ENCODE results near the gene ZNF555.

DNA sequence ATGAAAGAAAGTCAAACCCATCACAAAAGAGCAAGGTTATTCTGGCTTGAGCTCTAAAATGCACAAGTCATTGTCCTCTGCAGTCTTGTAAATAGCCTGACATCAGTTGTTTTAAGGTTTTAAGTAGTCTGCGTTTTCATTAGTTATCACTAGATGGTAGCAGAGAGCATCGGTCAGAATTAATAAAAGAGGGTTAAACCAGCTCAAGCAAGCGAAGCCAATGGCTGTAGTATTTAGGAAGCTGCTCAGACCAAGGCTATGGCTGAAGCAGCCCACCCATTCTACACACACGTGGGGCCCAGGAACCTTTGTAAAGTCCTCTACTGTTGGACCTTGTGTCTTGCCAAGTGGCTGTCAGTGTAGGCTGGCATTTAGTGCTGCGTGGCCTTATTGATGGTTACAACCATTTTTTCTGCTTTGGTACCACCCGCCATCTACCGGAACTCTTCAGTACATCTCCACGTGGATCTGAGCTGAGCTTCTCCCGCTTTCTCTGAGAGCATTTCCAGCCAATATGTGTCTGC is 46.2 kb downstream of the ZNF555 start:
- TF ChIP-seq RFX5 (IDR thresholded peaks at IDR 0.05; ENCODE audit: low read depth, low read length) (no peak), STAT3 (IDR thresholded peaks at IDR 0.05; ENCODE audit: low read depth, low read length) (no peak), PAX8 (IDR thresholded peaks at IDR 0.05) (no peak), CREB1 (IDR thresholded peaks at IDR 0.05; ENCODE audit: low read depth) (no peak), KLF5 (IDR thresholded peaks at IDR 0.05; ENCODE audit: partially characterized antibody) (no peak), JUND (IDR thresholded peaks at IDR 0.05; ENCODE audit: low read depth, low read length) (no peak), CREM (IDR thresholded peaks at IDR 0.05; ENCODE audit: low read depth) (no peak)
- TF ChIP-seq, protein P1, sequence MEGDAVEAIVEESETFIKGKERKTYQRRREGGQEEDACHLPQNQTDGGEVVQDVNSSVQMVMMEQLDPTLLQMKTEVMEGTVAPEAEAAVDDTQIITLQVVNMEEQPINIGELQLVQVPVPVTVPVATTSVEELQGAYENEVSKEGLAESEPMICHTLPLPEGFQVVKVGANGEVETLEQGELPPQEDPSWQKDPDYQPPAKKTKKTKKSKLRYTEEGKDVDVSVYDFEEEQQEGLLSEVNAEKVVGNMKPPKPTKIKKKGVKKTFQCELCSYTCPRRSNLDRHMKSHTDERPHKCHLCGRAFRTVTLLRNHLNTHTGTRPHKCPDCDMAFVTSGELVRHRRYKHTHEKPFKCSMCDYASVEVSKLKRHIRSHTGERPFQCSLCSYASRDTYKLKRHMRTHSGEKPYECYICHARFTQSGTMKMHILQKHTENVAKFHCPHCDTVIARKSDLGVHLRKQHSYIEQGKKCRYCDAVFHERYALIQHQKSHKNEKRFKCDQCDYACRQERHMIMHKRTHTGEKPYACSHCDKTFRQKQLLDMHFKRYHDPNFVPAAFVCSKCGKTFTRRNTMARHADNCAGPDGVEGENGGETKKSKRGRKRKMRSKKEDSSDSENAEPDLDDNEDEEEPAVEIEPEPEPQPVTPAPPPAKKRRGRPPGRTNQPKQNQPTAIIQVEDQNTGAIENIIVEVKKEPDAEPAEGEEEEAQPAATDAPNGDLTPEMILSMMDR (IDR thresholded peaks at IDR 0.05 in 2 of 3, conservative IDR thresholded peaks at IDR 0.05 in 1 of 3; ENCODE audit: control insufficient read depth in 2 of 3, extremely low read depth in 1 of 3, insufficient read depth in 1 of 3, low read depth in 3 of 3, low read length in 3 of 3): peak; percentile 61 to 65 (median 61)
